Measurements from ENCODE around the gene DNAJB14. TPM values are rescaled to one million over a fixed set of nuclear protein-coding genes. Genes with fewer than 3 reads are reported as not detected.

The DNAJB14 gene
- total RNA-seq, 1 experiment from 2014 or later = 41.0 TPM

DNA sequence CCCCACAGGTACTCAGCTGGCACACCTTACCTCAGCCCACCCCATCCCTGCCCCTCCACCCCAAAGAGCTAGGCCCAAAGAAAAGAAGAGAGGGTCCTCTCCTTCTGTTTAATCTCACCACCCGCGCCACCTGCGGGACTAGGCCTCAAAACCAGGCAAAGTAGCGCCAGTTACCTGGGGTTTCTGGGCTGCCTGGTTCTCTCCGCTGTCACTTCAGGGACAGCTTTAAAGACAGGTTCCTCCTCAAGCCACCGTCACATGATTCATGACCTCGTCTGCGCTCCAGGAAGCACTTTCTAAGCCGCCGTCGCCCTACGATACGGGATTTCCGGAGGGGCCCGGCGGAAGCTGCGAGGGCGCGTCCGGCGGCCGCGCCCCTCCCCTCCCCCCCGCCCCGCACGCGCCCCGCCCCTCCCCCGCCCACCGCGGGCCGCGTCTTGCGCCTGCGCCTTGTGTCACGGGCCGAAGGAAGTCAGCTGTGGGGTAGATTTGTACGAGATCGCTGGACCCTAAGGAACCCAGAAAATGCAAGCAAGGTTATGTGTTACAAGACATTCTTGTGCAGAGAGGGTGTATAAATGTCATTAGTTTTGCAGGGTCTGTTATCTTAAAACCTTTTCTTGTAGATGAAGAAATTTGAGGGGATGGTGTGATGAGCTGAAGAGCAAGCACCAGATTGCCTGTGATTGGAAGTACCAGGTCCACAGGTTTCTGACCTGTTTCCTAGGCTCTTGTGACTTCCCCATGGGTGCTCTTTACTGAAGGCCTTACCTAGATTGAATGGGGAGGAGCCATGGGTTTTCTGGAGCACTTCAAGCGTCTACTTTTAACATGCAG, 52.0 kb downstream of the DNAJB14 start, which contains the start of gene LAMTOR3:
Gene LAMTOR3 (minus strand): TSS at position 267 of the 837 bp plus-strand sequence. CDS start 464 bp downstream, outside the sequence.
- Mint-ChIP-seq H3K27ac (peak within 1 kb of the TSS; percentile 93 to 97 (median 96)), H3K27me3 (ENCODE audit: low read depth) (no peaks in the 10 kb centered on the region), H3K9me3 (no peaks in the 10 kb centered on the region), H3K4me3 (peak within 1 kb of the TSS; percentile 97 to 98), H3K36me3 (ENCODE audit: insufficient read depth in 1 of 3, low read depth in 3 of 3) (peaks cover 0 to 1% (median 0%) of the 10 kb centered on the region in 3 experiments; a peak in 1 of 7 replicates), H3K4me1 (peaks cover 8% of the 10 kb centered on the region in 2 experiments)
- no CpG with 5 or more reads among the region's 40 CpGs for WGBS (ENCODE audit: extremely low coverage, insufficient read length, low lambda C conversion rate)
- H2AFZ ChIP-seq (ENCODE audit: low read length) = peak within 1 kb of the TSS; percentile 87
- 0 out of 2 replicates have a peak within 1 kb of the TSS, but pooled peaks have one; percentile 58 for H3K14ac ChIP-seq (ENCODE audit: insufficient read depth, low read length)
- H2BK20ac ChIP-seq (ENCODE audit: low read depth, low read length, poor library complexity, severe bottlenecking) = no peak within 1 kb of the TSS
- DNase-seq = peak; percentile 93
- H3K27ac ChIP-seq (ENCODE audit: insufficient read length, low read depth, low read length) = peak within 1 kb of the TSS; percentile 71
- H2BK120ac ChIP-seq (ENCODE audit: low read depth, low read length, poor library complexity, severe bottlenecking) = no peak within 1 kb of the TSS
- no peak within 1 kb of the TSS for H2AK5ac ChIP-seq (ENCODE audit: insufficient read length, low read length)
- H2BK12ac ChIP-seq (ENCODE audit: insufficient read length, low read depth, low read length) = no peak within 1 kb of the TSS
- peaks cover 12% of the 10 kb centered on the region for H3K23me2 ChIP-seq (ENCODE audit: insufficient read length, low read depth, low read length, poor library complexity, severe bottlenecking)
- no peak within 1 kb of the TSS for H4K91ac ChIP-seq (ENCODE audit: insufficient read length, low read depth, low read length)
- no peaks in the 10 kb centered on the region for H4K20me1 ChIP-seq (ENCODE audit: control insufficient read depth, insufficient read depth, insufficient read length)
- no peaks in the 10 kb centered on the region for H3K9me3 ChIP-seq (ENCODE audit: control insufficient read depth, low read depth, low read length)
- no peaks in the 10 kb centered on the region for H3K79me1 ChIP-seq (ENCODE audit: insufficient read depth, low read depth, low read length, poor library complexity, severe bottlenecking)
- H4K8ac ChIP-seq (replicated peaks; ENCODE audit: insufficient read length, low read depth, low read length) = no peak within 1 kb of the TSS
- TF ChIP-seq, protein P1, sequence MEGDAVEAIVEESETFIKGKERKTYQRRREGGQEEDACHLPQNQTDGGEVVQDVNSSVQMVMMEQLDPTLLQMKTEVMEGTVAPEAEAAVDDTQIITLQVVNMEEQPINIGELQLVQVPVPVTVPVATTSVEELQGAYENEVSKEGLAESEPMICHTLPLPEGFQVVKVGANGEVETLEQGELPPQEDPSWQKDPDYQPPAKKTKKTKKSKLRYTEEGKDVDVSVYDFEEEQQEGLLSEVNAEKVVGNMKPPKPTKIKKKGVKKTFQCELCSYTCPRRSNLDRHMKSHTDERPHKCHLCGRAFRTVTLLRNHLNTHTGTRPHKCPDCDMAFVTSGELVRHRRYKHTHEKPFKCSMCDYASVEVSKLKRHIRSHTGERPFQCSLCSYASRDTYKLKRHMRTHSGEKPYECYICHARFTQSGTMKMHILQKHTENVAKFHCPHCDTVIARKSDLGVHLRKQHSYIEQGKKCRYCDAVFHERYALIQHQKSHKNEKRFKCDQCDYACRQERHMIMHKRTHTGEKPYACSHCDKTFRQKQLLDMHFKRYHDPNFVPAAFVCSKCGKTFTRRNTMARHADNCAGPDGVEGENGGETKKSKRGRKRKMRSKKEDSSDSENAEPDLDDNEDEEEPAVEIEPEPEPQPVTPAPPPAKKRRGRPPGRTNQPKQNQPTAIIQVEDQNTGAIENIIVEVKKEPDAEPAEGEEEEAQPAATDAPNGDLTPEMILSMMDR (conservative IDR thresholded peaks at IDR 0.05) = no peak
- 0 out of 2 replicates have a peak, but pooled peaks cover 1% of the 10 kb centered on the region for H3K79me2 ChIP-seq (ENCODE audit: insufficient read depth, low read length)
- H2BK5ac ChIP-seq (ENCODE audit: insufficient read length, low read length) = no peak within 1 kb of the TSS
- H4K5ac ChIP-seq (ENCODE audit: insufficient read length, low read depth, low read length) = no peak within 1 kb of the TSS
- no peak within 1 kb of the TSS for H3K4ac ChIP-seq (ENCODE audit: low read depth, low read length)
- H3K4me2 ChIP-seq (ENCODE audit: insufficient read depth, insufficient read length, low read length) = peak within 1 kb of the TSS; percentile 76
- H3K18ac ChIP-seq (ENCODE audit: insufficient read length, low read depth, low read length) = peak within 1 kb of the TSS; percentile 57
- no peak within 1 kb of the TSS for H3K56ac ChIP-seq (ENCODE audit: insufficient read length, low read depth, low read length)
- H3T11ph ChIP-seq (ENCODE audit: low read length) = no peak within 1 kb of the TSS
- no peaks in the 10 kb centered on the region for H3K27me3 ChIP-seq (ENCODE audit: insufficient read depth, low read length)
- H3K9ac ChIP-seq (ENCODE audit: extremely low read depth, insufficient read length, low read length) = peak within 1 kb of the TSS; percentile 77
- H3K23ac ChIP-seq (ENCODE audit: insufficient read length, low read depth, low read length) = no peak within 1 kb of the TSS
- H3K4me1 ChIP-seq (ENCODE audit: insufficient read depth, low read length) = no peaks in the 10 kb centered on the region
- no peak within 1 kb of the TSS for H2BK15ac ChIP-seq (ENCODE audit: low read depth, low read length)
